Thyroid gland (tissue), 4 donors: ENCODE data around the gene PLXNC1. TPM values are rescaled to one million over a fixed set of nuclear protein-coding genes. Genes with fewer than 3 reads are reported as not detected.

Experiments
- DNase-seq, 2 donors: peaks; one replicate each; pipeline ENCODE4 v3.0.0-alpha.2; 2019
- H3K27ac ChIP-seq, 3 donors: fragments of 200-600 bp; sonication (generic); 1 replicate in 2 of 3; 2 replicates in 1 of 3; pipeline ENCODE4 v1.5.1; 2016 to 2019; ENCODE audit warnings: mild to moderate bottlenecking in 1 of 3, moderate library complexity in 1 of 3
- H3K27me3 ChIP-seq: fragments of 200-600 bp; sonication (generic); one replicate; pipeline ENCODE4 v1.5.1; 2019
- H3K36me3 ChIP-seq, 2 donors: fragments of 200-600 bp; sonication (generic); one replicate each; pipeline ENCODE4 v1.5.1; 2016 to 2019
- H3K4me1 ChIP-seq, 2 donors: fragments of 200-600 bp; sonication (generic); one replicate each; pipeline ENCODE4 v1.5.1; 2017 to 2019
- H3K4me3 ChIP-seq, 3 donors: fragments of 200-600 bp; sonication (generic); replicated peaks in 1 of 3; 1 replicate in 2 of 3; 2 replicates in 1 of 3; pipeline ENCODE4 v1.5.1; 2016; ENCODE audit warnings: mild to moderate bottlenecking in 1 of 3
- H3K9me3 ChIP-seq: fragments of 200-600 bp; sonication (generic); one replicate; pipeline ENCODE4 v1.5.1; 2017
- POLR2A ChIP-seq, 2 donors: fragments of 450-650 bp; IDR thresholded peaks; one replicate each; pipeline ENCODE4 v1.6.1; 2017; ENCODE audit warnings: antibody characterized with exemption in 2 of 2, mild to moderate bottlenecking in 2 of 2, moderate library complexity in 1 of 2
- WGBS, 2 donors: methylation state at CpG; one replicate each; pipeline ENCODE4 v1.1.5; 2017; 5-methylcytosine and 5-hydroxymethylcytosine counted together
- intact Hi-C: fragments of 100-400 bp; cut with DNase I; formaldehyde crosslinking; loops from one replicate; pipeline ENCODE4 v1.15.1; 2023
- total RNA-seq, 4 donors: library from RNA; depleted of rRNA; stranded (reverse); fragments of >200 nt; gene quantifications; one replicate each; pipeline ENCODE4 v1.2.3, GENCODE V29; 2016
- TF ChIP-seq, protein P1 (sequence below), 6 experiments: fragments of 200-600 bp in 3 of 6; fragments of 450-650 bp in 3 of 6; sonication (generic) in 3 of 6; IDR thresholded peaks; one replicate each; pipeline ENCODE4 v1.5.1; 2016 to 2019; ENCODE audit warnings: antibody characterized with exemption in 6 of 6, mild to moderate bottlenecking in 2 of 6, inconsistent platforms in 1 of 6, moderate library complexity in 1 of 6

The PLXNC1 gene
- total RNA-seq, 4 donors from 2014 or later = 4.5 to 7.2 (median 5.1) TPM

DNA sequence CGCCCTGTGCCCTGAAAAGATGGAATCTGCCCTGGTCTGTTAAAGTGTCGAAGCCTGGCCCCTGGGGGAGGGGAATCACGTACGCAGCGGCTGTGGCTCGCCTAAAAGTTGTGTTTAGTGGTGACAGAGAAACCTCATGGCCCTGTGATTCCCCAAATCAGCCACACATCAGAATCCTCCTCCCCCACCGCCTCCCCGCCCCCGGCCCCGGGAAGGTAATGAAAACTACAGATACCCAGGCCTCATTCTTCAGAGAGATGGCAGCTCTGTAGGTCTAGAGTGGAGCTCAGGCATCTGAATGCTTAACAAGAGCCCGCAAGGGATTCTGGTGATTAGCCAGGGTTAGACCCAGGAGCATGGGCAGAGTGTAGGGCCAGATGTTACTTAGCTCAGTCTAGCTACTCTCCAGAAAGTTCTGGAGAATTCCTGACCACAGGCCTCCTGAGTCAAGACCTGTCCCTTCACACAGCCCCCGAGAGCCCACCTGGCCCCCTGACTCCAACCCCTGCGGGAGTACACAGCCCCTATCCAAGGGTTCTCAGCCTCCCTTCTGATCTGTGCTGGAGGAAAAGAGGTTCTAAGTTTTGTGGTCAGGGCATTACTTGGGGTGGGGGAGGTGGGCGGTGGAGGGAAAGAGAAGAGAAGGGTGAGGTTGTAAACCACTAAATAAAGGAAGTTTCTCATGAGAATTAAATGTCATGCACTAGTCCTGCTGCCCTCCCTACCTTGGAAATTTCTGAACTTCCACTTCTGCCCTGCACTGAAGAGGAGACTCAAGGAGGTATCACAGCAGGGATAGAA is 114.8 kb downstream of the PLXNC1 start:
- peak; percentile 34 to 43 for DNase-seq
- Histone ChIP-seq H3K36me3 (no peaks in the 10 kb centered on the region), H3K27ac (peak overlapping the region; percentile 90 to 99 (median 91)), H3K27me3 (no peaks in the 10 kb centered on the region), H3K4me1 (peaks cover 31 to 36% of the 10 kb centered on the region in 2 donors), H3K4me3 (peak overlapping the region in 1 of 3 donors; percentile 45), H3K9me3 (no peaks in the 10 kb centered on the region)
- 39 to 43% methylated on average over 14 of the region's 14 CpGs for WGBS, 2 donors
- intact Hi-C loops = no loop called here
- TF ChIP-seq, protein P1, sequence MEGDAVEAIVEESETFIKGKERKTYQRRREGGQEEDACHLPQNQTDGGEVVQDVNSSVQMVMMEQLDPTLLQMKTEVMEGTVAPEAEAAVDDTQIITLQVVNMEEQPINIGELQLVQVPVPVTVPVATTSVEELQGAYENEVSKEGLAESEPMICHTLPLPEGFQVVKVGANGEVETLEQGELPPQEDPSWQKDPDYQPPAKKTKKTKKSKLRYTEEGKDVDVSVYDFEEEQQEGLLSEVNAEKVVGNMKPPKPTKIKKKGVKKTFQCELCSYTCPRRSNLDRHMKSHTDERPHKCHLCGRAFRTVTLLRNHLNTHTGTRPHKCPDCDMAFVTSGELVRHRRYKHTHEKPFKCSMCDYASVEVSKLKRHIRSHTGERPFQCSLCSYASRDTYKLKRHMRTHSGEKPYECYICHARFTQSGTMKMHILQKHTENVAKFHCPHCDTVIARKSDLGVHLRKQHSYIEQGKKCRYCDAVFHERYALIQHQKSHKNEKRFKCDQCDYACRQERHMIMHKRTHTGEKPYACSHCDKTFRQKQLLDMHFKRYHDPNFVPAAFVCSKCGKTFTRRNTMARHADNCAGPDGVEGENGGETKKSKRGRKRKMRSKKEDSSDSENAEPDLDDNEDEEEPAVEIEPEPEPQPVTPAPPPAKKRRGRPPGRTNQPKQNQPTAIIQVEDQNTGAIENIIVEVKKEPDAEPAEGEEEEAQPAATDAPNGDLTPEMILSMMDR (IDR thresholded peaks at IDR 0.05) = no peak
- no peak for TF ChIP-seq POLR2A (IDR thresholded peaks at IDR 0.05)

DNA sequence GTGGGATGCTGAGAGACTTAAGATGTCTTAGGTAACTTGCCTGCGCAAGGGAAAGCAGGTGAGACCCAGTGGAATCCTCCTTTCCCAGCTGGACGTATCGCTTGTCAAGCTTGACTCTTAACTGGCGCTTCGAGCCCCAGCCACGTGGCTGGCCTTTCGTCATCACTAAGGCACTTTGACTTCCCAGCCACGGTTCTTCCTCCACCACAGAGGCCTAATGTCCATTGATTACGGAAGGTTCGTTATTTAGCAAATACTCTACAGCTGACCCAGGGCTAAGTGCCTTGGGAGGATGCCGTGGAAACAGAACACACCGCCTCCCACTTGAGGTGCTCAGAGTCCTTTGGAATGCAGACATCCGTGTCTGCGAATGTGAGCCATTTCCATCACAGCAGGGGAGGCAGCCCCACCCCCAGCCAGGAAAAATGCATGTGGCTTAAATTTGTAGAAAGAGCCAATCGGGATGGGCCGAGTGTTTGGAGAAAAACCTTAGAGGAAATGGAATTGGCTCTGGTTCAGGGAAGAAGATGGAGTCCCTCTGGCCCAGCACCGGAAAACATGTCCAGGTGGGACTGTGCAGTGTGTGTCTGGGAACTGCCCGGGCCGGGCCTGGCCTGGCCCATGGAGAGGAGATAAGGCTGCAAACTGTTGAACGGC is 115.7 kb downstream of the PLXNC1 start:
- Histone ChIP-seq H3K4me1 (peaks cover 31 to 36% of the 10 kb centered on the region in 2 donors), H3K36me3 (no peaks in the 10 kb centered on the region), H3K9me3 (no peaks in the 10 kb centered on the region), H3K27me3 (no peaks in the 10 kb centered on the region), H3K27ac (peak overlapping the region; percentile 90 to 99 (median 91)), H3K4me3 (no peak overlapping the region)
- TF ChIP-seq, protein P1 (IDR thresholded peaks at IDR 0.05) = no peak
- peak in 1 of 2 donors; percentile 47 for TF ChIP-seq POLR2A (IDR thresholded peaks at IDR 0.05)
- intact Hi-C loops = no loop called here
- peak; percentile 95 to 96 for DNase-seq
- 26 to 30% methylated on average over 20 of the region's 20 CpGs for WGBS, 2 donors

GRCh38 chr12:94264736-94265485 is 116.5 kb downstream of the PLXNC1 start:
- H3K4me3 ChIP-seq = no peak overlapping the region
- peaks cover 31 to 36% of the 10 kb centered on the region in 2 donors for H3K4me1 ChIP-seq
- no peak for DNase-seq
- H3K27ac ChIP-seq = peak overlapping the region in 2 of 3 donors; percentile 72 to 99
- 89 to 93% methylated on average over 19 of the region's 19 CpGs for WGBS, 2 donors
- H3K9me3 ChIP-seq = no peaks in the 10 kb centered on the region
- intact Hi-C loops = no loop called here
- no peak for TF ChIP-seq POLR2A (IDR thresholded peaks at IDR 0.05)
- TF ChIP-seq, protein P1 (IDR thresholded peaks at IDR 0.05) = no peak
- H3K36me3 ChIP-seq = no peaks in the 10 kb centered on the region
- H3K27me3 ChIP-seq = no peaks in the 10 kb centered on the region

DNA sequence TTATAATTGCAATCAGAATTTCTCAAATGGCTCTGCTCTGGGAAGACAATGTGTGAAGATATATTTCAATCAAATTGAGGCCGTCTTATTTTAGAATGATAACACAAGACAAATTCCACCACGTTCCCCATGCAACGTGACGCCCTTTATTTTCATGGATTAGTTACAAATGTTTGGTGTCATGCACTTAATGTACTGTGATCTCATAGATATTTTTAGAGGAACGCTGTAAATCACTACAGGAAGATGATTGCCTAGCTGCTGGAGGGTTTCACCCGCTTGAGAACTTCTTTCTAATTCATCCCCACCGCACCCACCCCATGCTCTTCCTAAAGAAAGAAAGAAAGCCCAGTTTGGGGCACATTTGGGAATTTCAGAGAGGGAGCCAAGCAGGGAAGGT is 117.2 kb downstream of the PLXNC1 start:
- intact Hi-C loops = no loop called here
- TF ChIP-seq POLR2A (IDR thresholded peaks at IDR 0.05) = no peak
- TF ChIP-seq, protein P1 (IDR thresholded peaks at IDR 0.05) = no peak
- DNase-seq = no peak
- Histone ChIP-seq H3K4me1 (peaks cover 31 to 35% of the 10 kb centered on the region in 2 donors), H3K9me3 (no peaks in the 10 kb centered on the region), H3K36me3 (no peaks in the 10 kb centered on the region), H3K4me3 (no peak overlapping the region), H3K27me3 (no peaks in the 10 kb centered on the region), H3K27ac (no peak overlapping the region)
- WGBS, 2 donors = 88 to 89% methylated on average over 7 of the region's 7 CpGs
